ENCODE results near the gene MOGAT1.

Gene MOGAT1, protein sequence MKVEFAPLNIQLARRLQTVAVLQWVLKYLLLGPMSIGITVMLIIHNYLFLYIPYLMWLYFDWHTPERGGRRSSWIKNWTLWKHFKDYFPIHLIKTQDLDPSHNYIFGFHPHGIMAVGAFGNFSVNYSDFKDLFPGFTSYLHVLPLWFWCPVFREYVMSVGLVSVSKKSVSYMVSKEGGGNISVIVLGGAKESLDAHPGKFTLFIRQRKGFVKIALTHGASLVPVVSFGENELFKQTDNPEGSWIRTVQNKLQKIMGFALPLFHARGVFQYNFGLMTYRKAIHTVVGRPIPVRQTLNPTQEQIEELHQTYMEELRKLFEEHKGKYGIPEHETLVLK

DNA sequence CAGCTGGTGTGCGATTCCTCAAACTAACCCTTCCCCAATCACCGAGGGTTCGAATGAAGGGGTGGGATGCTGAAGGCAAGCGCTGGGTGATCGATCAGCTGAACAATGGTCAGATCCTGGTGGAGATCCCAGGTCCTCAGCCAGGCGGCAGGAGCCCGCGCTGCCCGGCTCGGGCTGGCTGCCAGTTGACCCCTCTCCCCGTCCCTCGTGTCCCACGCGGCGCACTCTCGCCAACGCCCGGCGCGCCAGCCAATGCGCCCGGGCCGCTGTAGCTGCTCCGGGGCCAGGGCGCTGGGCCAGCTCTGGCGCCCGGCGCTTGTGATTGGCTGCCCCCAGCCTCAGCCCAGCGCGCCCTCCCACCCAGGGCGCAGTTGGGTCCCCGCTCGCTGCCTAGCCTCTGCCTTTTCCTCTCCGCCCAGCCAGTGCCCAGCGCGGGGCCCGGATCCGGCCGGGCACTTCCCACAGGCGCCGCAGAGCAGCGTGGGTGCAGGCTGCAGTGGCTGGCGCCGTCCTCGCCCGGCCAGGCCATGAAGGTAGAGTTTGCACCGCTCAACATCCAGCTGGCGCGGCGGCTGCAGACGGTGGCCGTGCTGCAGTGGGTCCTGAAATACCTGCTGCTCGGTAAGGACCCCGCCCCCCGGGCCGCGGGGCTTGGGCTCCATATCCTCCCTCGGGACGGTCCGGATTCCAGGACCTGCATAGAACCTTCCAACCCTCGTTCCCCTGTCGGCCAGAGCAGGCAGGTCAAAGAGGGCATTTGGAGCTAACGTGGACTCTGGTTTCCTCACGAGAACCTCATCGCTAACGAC is at the start of gene MOGAT1:
MOGAT1 (plus strand) TSS at position 400 of the 809 bp plus-strand sequence; CDS start at position 528, 128 bp downstream.
- DNase-seq: no peak

DNA sequence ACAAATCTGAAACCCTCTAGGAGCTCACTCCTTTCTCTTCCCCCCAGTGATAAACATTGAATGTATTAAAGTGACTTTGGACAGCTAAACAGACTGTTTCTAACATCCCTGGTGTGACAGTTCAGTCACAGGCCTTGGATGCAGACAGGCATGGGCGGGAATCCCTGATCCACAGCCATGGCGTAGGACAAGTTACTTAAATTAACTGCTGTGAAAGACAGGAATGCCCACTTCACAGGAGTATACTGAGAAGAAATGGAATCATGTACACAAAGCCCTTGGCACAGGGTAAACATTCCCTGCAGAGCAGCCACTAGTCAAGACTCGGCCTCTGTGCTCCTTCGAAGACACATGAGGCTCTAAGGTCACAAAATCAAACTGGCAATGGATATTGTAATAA is 49.6 kb upstream of the MOGAT1 start:
- no peak for DNase-seq

DNA sequence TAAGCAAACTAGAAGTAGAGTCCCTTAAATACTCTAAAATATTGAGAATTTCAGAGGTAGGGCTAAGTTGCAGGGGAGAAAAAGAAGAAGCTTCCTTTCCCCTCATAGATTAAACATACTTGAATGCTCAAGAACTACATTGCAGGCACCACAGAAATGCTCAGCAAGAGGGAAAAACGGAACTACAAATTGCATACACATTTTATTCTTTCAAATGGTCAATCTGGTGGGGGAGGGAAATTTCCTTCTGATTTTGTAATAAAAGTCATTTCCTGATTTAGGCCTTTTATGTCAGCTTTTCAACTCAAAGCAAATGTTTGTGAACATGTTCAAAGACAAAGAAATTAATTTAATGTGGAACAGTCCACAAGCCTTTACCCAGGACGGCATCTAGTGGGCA is 48.5 kb upstream of the MOGAT1 start:
- DNase-seq: no peak

DNA sequence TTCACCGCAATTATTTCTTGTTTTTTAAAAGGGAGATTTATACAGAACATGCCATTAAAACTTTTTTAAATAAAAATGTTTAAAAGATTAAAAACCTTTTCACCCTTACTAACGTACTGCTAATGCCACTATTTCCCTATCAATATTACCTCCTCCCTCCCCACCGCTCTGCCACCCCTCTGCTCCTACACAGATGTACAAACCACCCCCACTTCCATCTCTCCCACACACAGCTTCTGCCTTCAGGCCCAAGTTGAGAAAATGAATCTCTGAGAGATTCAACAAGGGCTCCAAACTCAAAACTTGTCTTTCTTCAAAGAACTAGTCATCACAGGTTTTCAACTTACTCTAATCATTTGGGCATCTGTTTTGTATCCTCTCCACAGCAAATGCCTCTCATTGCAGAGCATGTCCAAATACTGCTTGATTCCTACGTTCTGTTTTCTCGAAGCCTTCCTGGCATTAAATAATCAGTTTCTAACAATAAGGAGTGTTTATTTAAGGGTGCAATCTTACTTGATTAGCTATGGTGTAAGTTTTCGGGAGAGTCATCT is 47.6 kb upstream of the MOGAT1 start:
- no peak for DNase-seq

DNA sequence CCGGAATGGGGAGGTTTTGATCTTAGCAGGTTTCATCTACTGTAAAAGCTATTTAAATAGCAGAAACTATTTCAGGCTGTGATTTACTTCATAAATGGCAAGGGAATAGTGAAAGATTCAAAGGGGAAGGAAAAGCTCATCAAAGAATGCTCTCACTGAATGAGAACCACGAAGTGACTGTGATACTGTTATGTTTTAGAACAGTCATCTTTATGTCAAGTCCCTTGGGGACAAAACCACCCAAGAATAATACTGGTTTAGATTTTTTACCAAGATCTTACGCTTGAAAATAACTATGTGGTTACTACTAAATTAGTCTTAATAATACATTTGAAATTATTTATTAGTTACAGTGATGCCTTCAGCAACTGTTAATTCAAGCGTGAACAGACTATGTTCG is 43.7 kb upstream of the MOGAT1 start:
- DNase-seq: no peak

DNA sequence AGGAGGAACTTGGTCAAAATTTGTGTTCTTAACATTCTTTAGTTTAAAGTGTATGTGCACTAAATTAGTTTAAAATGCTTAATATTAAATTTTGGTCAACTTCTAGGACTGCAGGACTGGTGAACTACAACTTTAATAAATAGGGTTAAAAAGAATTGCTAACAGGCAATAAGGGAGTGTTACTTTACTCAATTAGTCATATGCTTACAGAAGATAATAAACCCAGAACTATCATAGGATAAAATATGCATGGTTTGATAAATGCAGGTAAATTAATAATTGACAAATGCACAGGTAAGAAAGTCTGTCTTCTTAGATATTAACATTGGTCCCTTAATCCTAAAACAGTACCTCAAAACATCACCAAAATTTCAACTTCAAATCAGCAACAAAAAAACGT is 36.2 kb upstream of the MOGAT1 start:
- DNase-seq: no peak

DNA sequence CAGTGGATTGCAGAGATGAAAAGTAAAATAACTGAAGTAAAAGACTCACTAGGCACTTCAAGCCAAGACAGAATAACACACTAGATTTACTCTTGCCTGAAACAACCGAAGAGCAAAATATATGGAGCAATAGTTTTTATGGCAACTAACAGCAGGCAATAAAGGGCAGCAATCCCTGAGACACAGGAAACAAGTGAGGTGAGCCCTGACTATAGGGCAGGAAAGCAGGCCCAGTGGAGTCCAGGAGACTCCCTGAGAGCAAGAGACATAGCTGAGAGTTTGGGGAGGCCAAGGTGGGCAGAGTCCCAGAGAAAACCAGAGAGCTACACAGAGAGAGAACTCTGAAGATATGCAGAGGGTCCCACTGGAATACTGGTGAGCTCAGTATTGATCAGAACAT is 34.4 kb upstream of the MOGAT1 start:
- DNase-seq: no peak

DNA sequence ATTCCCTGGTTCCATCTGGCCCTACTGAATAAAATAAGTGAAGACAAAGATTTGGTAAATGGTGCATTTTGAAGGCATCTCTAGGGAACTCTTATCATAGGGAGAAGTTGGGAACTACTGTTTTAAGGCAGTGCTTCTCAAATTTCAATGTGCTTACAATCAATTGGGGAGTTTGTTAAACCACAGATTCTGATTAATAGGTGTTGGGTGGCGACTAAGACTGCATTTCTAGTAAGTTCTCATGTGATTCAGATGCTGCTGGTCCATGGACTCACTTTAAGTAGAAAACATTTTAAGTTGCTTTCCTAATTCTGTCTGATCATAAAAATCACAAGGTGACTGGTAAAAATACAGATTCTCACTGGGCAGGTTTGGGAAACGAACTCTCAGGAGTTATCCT is 30.1 kb upstream of the MOGAT1 start:
- no peak for DNase-seq

DNA sequence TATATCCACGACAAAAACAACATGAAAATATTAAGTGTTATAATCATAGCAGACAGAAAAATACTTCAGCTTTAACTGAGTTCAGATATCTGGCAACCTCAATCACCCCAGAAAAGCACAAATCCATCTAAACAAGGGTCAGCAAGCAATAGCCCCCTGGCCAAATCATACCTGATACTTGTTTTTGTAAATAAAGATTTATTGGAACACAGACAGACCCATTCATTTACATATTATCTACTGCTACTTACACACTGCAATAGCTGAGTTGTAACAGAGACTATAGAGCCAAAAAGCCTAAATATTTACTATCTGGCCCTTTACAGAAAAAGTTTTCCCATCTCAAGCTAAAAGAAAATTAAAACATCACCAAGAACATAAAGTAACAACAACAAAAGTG is 28.3 kb upstream of the MOGAT1 start:
- no peak for DNase-seq

DNA sequence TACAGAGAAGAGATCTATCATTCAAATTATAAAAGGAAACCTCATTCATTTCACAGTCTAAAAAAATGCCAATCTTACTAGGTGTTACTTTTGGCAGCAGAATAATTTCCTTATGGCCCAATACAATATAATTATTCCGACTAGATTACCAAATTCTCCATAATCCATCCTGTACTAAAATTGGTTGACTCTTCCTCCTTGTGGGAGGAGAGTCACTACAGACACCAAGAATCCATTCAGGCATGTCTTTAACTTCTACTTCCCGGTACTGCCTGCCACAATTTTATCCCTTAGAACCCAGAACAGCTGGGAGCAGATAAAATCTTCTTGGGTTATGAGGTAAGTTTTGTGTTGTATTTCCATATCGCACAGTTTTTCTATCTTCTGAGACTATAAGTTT is 25.4 kb upstream of the MOGAT1 start:
- DNase-seq: no peak

DNA sequence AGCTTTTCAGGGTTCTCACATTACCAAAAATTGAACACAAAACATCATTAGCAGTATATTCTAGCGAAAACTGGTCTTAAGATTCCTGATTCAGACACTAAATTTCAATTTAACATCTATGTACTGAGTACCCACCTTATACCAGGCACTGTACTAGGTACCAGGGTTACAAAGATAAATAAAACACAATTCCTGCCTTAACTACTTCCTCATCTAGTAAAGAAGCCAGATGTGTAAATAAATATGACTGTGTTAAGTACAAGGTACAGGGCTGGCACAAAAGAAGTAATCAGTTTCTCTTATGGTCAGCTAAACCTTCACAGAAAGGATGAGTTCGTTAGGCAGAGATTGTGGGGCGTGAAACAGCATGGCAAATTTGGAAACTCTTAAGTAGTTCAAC is 21.7 kb upstream of the MOGAT1 start:
- no peak for DNase-seq

DNA sequence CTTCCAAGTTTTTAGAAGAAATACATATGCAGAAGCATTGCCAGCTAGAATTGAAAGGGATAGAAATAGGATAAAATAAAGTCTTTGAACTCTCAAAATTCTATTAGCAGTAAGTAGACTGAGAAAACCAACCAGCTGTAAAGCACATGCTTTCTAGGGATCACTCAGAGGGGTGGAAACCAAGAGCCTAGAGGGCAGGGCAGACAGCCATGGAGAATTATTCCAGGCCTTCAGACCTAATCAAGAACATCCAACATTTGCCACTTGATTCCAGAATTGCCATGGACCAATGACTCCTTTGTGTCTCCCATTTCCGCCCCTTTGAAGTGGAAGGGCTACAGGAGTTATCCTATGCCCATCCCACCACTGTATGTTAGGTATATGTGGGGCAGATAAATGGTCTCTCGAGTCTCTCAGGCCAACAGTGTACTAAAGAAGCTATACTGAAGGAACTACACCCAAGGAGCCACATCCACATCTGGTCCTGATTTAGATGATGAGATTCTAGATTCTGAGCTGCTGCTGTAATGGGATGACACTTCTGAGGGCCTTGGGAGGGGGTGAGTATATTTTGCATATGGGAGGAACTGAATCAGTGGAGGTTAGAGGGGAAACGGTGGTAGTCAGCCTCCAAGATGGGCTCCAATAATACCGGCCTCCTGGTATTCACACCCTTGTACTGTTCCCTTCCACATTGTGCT is 19.6 kb upstream of the MOGAT1 start:
- no peak for DNase-seq

DNA sequence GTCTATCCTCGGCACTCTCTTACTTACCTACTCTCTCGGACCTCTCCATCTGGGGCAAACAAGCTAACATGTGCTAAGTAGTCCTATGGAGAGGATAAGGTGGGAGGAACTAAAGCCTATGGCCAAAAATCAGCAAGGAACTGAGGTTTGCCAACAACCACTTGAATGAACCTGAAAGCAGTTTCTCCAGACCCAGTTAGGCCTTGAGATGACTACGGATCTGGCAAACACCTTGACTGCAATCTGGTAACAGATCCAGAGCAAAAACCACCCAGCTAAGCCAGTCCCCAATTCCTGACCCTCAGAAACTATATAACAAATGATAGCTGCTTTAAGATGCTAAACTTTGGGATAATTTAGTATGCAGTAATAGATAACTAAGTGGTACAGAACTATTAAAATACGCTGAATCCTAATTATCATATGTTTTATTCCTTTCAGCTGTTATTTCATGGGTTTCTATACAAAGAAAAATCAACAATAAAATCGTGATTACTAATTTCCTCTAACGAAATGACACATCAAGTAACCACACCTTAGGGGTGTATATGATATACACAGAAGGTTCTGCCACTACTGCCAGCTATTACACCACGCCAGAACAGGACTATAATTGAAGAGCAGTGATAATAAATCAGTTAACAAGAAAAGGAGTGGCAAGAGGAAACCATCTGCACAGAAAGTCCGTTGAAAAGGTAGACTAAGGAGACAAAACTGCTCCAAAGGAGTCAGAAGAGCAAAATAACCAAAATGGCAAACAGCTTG is 18.8 kb upstream of the MOGAT1 start:
- no peak for DNase-seq

DNA sequence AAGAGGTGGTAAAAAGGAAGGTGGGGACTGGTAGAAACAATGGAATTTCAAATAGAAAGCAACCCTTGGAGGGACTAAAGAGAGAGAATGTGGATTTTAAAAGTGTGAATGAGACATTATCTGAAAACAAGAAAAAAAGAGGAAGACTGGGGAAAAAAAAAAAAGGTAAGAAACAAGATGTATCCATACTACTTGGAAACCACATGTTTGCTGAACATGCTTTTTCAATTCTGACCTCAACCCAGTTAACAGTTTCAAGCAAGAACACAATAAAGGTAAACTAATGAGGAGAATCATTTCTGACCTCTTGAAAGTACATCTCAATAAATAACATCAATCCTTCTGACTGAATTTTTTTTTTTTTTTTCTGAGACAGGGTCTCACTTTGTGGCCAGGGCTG is 18.2 kb upstream of the MOGAT1 start:
- DNase-seq: no peak

DNA sequence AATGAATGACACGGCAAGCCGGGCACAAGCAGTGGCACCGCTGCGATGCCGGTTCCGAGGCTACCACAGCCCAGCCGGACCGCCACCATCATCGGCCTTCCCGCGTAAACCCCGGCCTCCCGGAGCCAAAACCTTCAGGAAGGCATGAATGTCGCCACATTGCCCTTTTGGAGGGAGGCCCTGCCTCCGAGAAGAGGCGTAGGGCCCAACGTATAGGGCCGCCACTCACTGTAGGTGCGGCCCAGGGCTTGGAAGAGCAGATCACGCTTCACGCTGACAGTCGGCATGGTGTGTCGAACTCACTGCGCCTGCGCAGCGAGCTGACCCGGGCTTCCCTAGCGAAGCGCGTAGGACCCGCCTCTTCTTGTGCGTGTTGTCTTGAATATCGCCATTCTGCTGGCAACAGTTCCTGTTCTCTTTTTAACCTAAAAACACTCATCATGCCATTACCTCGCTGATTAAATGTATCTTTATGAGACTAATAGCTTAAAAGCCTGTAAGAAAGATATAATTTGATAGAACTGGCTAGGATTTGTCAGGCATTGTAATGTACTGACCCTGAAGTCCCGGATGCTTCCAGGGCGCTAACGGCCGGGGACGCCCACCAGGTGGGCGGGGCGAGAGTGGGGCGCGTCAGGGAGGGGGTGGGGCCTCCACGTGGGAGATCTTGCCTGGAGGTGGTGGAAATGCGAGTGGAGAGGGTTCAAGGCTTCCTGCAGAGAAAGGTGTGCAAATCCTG is 15.5 kb upstream of the MOGAT1 start, which contains the start of gene FARSB:
FARSB (minus strand) TSS at position 306 of the 739 bp plus-strand sequence; CDS start at position 287, 19 bp downstream.
- peak; percentile 96 for DNase-seq

DNA sequence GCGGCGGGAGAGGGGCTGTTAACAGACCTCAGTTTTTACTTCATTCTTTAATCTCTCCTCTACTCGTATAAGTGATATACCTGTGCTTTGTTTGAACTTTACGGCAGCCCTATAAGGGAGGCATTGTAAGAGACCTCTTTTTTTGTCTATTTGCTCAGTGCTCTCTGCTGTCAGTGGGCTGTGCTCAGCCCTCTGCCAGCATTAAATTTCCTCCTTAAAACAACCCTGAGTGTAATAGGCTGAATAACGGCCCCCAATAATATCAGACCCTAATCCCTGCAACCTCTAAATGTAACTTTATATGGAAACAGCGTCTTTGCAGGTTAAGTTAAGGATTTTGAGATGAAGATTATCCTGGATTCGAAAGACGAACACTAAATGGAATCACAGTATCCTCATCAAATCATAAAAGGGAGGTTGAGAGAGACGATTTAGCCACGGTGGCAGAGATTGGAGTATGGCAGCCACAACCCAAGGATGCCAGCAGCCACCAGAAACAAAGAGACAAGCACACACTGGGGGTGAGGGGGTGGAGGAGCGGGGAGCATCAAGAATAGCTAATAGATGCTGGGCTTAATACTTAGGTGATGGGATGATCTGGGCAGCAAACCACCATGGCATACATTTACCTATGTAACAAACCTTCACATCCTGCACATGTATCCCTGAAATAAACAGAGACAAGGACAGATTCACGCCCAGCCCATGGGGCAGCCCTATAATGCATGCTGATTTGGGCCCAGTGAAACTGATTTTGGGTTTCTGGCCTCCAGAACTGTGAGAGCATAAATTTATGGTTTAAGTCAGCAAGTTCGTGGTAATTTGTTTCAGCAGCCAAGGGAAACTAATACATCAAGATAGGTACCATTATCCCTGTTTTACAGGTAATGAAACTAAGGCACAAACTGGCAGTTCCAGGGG is 14.7 kb upstream of the MOGAT1 start:
- no peak for DNase-seq

DNA sequence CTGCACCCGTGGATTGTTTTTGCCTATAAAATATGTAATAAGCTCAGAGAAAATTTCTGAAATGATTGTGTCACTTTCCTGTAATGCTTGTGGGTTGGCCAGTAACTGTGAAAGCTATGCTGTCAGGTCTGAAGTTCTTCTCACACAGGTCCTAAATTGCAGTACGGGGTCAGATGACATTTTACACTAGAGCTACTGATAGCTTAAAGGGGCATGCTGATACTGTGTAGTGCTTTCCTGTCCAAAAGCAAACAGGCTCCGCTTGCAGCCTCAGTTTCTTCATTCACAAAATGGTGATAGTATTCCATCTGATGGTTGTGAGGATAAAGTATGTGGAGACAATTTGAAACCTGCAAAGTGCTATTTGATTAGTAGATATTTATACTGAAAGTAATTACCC is 8.0 kb upstream of the MOGAT1 start:
- DNase-seq: no peak

DNA sequence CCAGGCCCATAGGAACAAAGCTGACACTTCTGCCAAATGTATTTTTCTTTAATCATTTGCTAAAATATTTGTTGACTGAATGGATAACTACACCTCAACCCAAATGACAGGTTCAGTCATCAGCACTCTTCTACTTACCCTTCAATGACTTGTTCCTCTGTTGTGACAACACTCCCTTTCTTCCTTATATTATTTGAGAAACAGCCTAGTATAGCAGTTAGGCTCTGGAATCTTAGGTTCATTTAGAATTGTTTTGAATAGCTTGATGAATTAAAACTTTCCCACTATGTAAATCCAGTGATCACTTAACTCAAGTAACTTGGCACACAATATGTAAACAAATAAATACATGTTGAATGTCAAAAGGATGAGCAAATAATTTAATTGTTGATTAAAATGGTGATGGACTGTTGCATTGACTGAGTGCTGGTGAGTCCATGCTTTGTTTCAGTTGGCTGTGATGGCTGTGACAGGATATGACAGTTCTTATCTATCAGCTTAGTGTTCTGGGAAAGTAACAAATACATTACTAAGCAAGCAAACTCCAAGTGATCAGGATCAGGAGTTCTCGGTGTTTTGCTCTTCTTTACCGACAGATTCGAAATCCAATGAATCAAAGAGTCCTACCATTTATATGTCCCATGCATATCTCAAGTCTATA is 2.8 kb upstream of the MOGAT1 start:
- no peak for DNase-seq

DNA sequence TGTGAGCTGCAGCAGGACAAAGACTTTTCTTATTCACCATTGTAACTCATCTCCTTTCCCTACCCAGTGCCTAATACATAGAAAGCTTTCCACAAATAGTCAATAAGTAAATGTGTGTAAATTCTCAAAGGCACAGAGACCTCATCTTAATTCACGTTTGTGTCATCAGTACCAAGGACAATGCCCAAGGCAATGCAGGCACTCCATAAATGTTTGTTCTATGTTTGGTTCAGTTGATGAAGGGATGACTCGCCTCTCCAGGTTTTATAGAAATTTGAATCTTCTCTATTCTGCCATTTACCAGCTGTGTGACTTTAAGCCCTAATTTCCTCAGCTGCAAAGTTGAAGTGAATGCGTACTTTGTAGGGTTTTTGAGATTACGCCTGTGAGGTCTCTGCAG is 2.1 kb upstream of the MOGAT1 start:
- no peak for DNase-seq

Measured in NCI-H1436 treated with DMSO at 0.1 percent for 48 hours (cell line).